Progenitor cell of endocrine pancreas (in vitro differentiated cells): ENCODE measurements around the gene FAM210B. TPM values are rescaled to one million over a fixed set of nuclear protein-coding genes. Genes with fewer than 3 reads are reported as not detected.

Experiments used
- DNase-seq: peaks from one replicate; pipeline ENCODE4 v3.0.0; 2021; ENCODE audit warnings: low spot score; ENCODE audit not compliant: unreplicated experiment
- H3K27ac Mint-ChIP-seq: 2 replicates; pipeline ENCODE4 v1.8.0; 2021; ENCODE audit warnings: mild to moderate bottlenecking, moderate library complexity, mixed read lengths
- H3K27me3 Mint-ChIP-seq: 2 replicates; pipeline ENCODE4 v1.8.0; 2021; ENCODE audit warnings: mixed read lengths
- H3K36me3 Mint-ChIP-seq: 2 replicates; pipeline ENCODE4 v1.8.0; 2022; ENCODE audit warnings: mixed read lengths; ENCODE audit not compliant: insufficient read depth
- H3K4me1 Mint-ChIP-seq: 2 replicates; pipeline ENCODE4 v1.8.0; 2021; ENCODE audit warnings: low read depth, mixed read lengths
- H3K4me3 Mint-ChIP-seq: 2 replicates; pipeline ENCODE4 v1.8.0; 2021; ENCODE audit warnings: low read depth, mild to moderate bottlenecking, moderate library complexity, mixed read lengths
- H3K9me3 Mint-ChIP-seq: 2 replicates; pipeline ENCODE4 v1.8.0; 2021; ENCODE audit warnings: low read depth, mixed read lengths
- total RNA-seq: library from RNA; stranded (reverse); gene quantifications from 2 replicates; pipeline ENCODE4 v1.2.1, GENCODE V29; 2021
- TF ChIP-seq, protein P1 (sequence below): fragments of 200-600 bp; sonication (generic); IDR thresholded peaks from one replicate; pipeline ENCODE4 v1.5.0; 2021; ENCODE audit warnings: antibody characterized with exemption, mild to moderate bottlenecking; ENCODE audit not compliant: unreplicated experiment

Gene FAM210B
- total RNA-seq, 1 donor from 2014 or later, result 60.3 TPM

- TF ChIP-seq, protein P1, sequence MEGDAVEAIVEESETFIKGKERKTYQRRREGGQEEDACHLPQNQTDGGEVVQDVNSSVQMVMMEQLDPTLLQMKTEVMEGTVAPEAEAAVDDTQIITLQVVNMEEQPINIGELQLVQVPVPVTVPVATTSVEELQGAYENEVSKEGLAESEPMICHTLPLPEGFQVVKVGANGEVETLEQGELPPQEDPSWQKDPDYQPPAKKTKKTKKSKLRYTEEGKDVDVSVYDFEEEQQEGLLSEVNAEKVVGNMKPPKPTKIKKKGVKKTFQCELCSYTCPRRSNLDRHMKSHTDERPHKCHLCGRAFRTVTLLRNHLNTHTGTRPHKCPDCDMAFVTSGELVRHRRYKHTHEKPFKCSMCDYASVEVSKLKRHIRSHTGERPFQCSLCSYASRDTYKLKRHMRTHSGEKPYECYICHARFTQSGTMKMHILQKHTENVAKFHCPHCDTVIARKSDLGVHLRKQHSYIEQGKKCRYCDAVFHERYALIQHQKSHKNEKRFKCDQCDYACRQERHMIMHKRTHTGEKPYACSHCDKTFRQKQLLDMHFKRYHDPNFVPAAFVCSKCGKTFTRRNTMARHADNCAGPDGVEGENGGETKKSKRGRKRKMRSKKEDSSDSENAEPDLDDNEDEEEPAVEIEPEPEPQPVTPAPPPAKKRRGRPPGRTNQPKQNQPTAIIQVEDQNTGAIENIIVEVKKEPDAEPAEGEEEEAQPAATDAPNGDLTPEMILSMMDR, result no peak
These were observed 19.6 kb downstream of the FAM210B start for GRCh38 chr20:56378386-56378785.

GRCh38 chr20:56380375-56380774 is 21.6 kb downstream of the FAM210B start:
- DNase-seq, result no peak
- Mint-ChIP-seq H3K4me1 (peaks cover 7% of the 10 kb centered on the region), H3K9me3 (no peaks in the 10 kb centered on the region), H3K27ac (no peak overlapping the region), H3K27me3 (no peaks in the 10 kb centered on the region), H3K4me3 (no peak overlapping the region), H3K36me3 (peaks cover 17% of the 10 kb centered on the region)
- TF ChIP-seq, protein P1, result no peak

More at GRCh38 chr20:56378386-56378785, 19.6 kb downstream of the FAM210B start:
- Mint-ChIP-seq H3K36me3 (peaks cover 11% of the 10 kb centered on the region), H3K27ac (no peak overlapping the region), H3K9me3 (no peaks in the 10 kb centered on the region), H3K4me3 (no peak overlapping the region), H3K4me1 (peaks cover 7% of the 10 kb centered on the region), H3K27me3 (no peaks in the 10 kb centered on the region)
- DNase-seq, result no peak

DNA sequence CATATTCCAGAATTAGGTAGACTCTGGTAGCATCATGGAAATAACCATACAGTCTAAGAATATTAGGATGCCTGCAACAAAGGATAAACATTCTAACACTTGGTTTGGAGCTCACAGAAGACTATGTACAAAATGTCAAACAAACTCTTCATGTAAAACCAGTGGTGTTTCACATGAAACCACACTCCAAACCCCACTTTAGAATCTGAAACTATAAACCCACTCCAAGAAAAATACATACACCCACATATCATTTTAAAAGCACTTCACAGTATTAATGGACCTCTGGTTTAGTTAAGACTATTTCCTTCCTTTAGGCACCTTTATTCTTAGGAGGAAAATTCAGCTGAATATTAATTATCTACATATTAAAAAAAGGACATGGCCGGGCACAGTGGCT is 22.7 kb downstream of the FAM210B start:
- H3K4me1 Mint-ChIP-seq, result peaks cover 5% of the 10 kb centered on the region
- TF ChIP-seq, protein P1, result no peak
- H3K9me3 Mint-ChIP-seq, result no peaks in the 10 kb centered on the region
- H3K27me3 Mint-ChIP-seq, result no peaks in the 10 kb centered on the region
- H3K4me3 Mint-ChIP-seq, result no peak overlapping the region
- H3K36me3 Mint-ChIP-seq, result peaks cover 18% of the 10 kb centered on the region
- H3K27ac Mint-ChIP-seq, result no peak overlapping the region
- no peak for DNase-seq

GRCh38 chr20:56382696-56383095 is 23.9 kb downstream of the FAM210B start:
- no peaks in the 10 kb centered on the region for H3K27me3 Mint-ChIP-seq
- H3K4me3 Mint-ChIP-seq, result no peak overlapping the region
- no peak for DNase-seq
- H3K27ac Mint-ChIP-seq, result no peak overlapping the region
- H3K9me3 Mint-ChIP-seq, result no peaks in the 10 kb centered on the region
- peaks cover 16% of the 10 kb centered on the region for H3K36me3 Mint-ChIP-seq
- peaks cover 5% of the 10 kb centered on the region for H3K4me1 Mint-ChIP-seq
- TF ChIP-seq, protein P1, result no peak

- Mint-ChIP-seq H3K36me3 (peaks cover 16% of the 10 kb centered on the region), H3K27me3 (no peaks in the 10 kb centered on the region), H3K4me3 (no peak overlapping the region), H3K4me1 (peaks cover 5% of the 10 kb centered on the region), H3K27ac (no peak overlapping the region), H3K9me3 (no peaks in the 10 kb centered on the region)
- TF ChIP-seq, protein P1, result no peak
- no peak for DNase-seq
These were observed 24.6 kb downstream of the FAM210B start for GRCh38 chr20:56383334-56383733.
